Body of pancreas (tissue), 4 donors: ENCODE measurements around the gene RCAN3. TPM values are rescaled to one million over a fixed set of nuclear protein-coding genes. Genes with fewer than 3 reads are reported as not detected.

Experiments
- ATAC-seq: fragments of 150-250 bp; one replicate; pipeline ENCODE4 v1.9.1; 2016
- DNase-seq, 4 donors: peaks; one replicate each; pipeline ENCODE4 v3.0.0-alpha.2; 2019
- H3K27ac ChIP-seq, 4 donors: fragments of 200-600 bp; sonication (generic); 1 replicate in 3 of 4; 2 replicates in 1 of 4; pipeline versions ENCODE4 v1.5.1 to v1.6.1; 2016 to 2019; ENCODE audit warnings: mild to moderate bottlenecking in 1 of 4, mixed read lengths in 1 of 4, moderate library complexity in 1 of 4
- H3K27me3 ChIP-seq, 2 donors: fragments of 200-600 bp; sonication (generic); one replicate each; pipeline ENCODE4 v1.6.0; 2016; ENCODE audit warnings: mild to moderate bottlenecking in 1 of 2
- H3K36me3 ChIP-seq, 2 donors: fragments of 200-600 bp; sonication (generic); replicated peaks in 1 of 2; 2 replicates each; pipeline ENCODE4 v1.5.1; 2016; ENCODE audit warnings: low read depth in 2 of 2; ENCODE audit not compliant: insufficient read depth in 1 of 2
- H3K4me1 ChIP-seq: fragments of 200-600 bp; sonication (generic); one replicate; pipeline ENCODE4 v1.6.0; 2016
- H3K4me3 ChIP-seq, 2 donors: fragments of 200-600 bp; sonication (generic); 1 replicate in 1 of 2; 2 replicates in 1 of 2; pipeline ENCODE4 v1.5.1; 2016 to 2019
- H3K9me3 ChIP-seq, 3 donors: fragments of 200-600 bp; sonication (generic); 1 replicate in 2 of 3; 2 replicates in 1 of 3; pipeline ENCODE4 v1.5.1; 2016
- POLR2A ChIP-seq, 3 donors: fragments of 450-650 bp; IDR thresholded peaks; one replicate each; pipeline ENCODE4 v1.6.1; 2016; ENCODE audit warnings: antibody characterized with exemption in 3 of 3, mild to moderate bottlenecking in 2 of 3
- WGBS, 2 donors: methylation state at CpG; one replicate each; pipeline ENCODE4 v1.1.5; 2017; 5-methylcytosine and 5-hydroxymethylcytosine counted together
- intact Hi-C: fragments of 100-400 bp; cut with DNase I; formaldehyde crosslinking; loops from one replicate; pipeline ENCODE4 v1.15.1; 2023
- total RNA-seq, 2 donors: library from RNA; depleted of rRNA; stranded (reverse); fragments of >200 nt; gene quantifications; one replicate each; pipeline ENCODE4 v1.1.0, GENCODE V29; 2016
- TF ChIP-seq, protein P1 (sequence below), 7 experiments: fragments of 450-650 bp in 4 of 7; fragments of 200-600 bp in 3 of 7; sonication (generic) in 3 of 7; IDR thresholded peaks; one replicate each; pipeline ENCODE4 v1.5.1; 2016 to 2019; ENCODE audit warnings: antibody characterized with exemption in 7 of 7

RCAN3 gene
- total RNA-seq, 2 donors from 2014 or later = 14.0 to 32.3 TPM

DNA sequence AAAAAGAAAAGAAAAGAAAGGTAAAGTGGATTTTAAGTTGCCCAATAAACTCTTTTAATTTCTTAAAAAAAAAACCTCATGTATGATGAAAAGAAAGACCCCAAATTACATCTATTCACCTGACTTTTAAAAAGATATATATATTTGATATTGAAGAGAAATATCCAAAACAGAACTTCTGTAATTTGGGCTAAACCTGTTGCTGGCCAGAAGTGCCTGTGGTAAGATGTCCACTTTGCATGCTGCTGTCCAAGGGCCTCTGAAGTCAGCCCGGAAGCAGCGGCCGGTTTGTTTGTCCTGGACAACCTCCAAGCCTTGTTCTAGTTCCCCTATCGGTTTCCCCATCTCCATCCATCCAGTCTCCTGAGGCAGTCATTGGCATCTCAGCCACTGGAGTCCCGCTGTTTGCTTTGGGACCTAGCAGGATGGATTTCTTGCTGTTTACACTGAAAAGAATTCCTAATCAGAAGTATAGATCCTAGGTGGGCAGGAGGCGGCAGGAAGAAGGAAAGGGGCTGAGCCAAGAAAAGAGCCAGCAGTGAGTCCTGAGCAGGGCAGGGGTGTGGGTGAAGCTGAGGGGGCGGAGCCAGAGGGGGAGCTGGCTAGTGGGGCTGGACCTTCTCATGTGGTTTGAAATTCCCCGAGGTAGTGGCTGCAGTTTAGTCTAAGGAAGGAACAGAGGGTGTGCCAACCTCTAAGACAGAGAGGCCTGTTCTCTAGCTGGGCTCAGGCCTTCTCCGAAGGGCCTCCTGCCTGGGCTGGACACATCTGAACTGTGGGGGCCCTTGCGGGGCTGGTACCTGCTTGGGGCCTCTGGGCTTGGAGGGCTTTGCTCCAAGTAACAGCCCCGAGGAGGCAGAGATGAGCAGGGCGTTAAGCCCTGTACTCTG, 56.5 kb downstream of the RCAN3 start:
- peak; percentile 34 for ATAC-seq

GRCh38 chr1:24560361-24560760, 57.7 kb downstream of the RCAN3 start:
- H3K4me3 ChIP-seq = no peak overlapping the region
- intact Hi-C loops = no loop called here
- ATAC-seq (no peak), DNase-seq (no peak)
- no peaks in the 10 kb centered on the region for H3K36me3 ChIP-seq
- no peaks in the 10 kb centered on the region for H3K9me3 ChIP-seq
- TF ChIP-seq, protein P1, sequence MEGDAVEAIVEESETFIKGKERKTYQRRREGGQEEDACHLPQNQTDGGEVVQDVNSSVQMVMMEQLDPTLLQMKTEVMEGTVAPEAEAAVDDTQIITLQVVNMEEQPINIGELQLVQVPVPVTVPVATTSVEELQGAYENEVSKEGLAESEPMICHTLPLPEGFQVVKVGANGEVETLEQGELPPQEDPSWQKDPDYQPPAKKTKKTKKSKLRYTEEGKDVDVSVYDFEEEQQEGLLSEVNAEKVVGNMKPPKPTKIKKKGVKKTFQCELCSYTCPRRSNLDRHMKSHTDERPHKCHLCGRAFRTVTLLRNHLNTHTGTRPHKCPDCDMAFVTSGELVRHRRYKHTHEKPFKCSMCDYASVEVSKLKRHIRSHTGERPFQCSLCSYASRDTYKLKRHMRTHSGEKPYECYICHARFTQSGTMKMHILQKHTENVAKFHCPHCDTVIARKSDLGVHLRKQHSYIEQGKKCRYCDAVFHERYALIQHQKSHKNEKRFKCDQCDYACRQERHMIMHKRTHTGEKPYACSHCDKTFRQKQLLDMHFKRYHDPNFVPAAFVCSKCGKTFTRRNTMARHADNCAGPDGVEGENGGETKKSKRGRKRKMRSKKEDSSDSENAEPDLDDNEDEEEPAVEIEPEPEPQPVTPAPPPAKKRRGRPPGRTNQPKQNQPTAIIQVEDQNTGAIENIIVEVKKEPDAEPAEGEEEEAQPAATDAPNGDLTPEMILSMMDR (IDR thresholded peaks at IDR 0.05) = no peak
- no peak for TF ChIP-seq POLR2A (IDR thresholded peaks at IDR 0.05)
- H3K27ac ChIP-seq = peak overlapping the region in 2 of 4 donors; percentile 23 to 46
- H3K27me3 ChIP-seq = no peaks in the 10 kb centered on the region
- peaks cover 74% of the 10 kb centered on the region for H3K4me1 ChIP-seq
- WGBS, 2 donors = 80 to 88% methylated on average over 6 of the region's 6 CpGs

More for the DNA sequence above, 56.5 kb downstream of the RCAN3 start:
- no peak overlapping the region for H3K4me3 ChIP-seq
- H3K27ac ChIP-seq = peak overlapping the region in 3 of 4 donors; percentile 82 to 88 (median 84)
- TF ChIP-seq, protein P1 (IDR thresholded peaks at IDR 0.05) = no peak
- TF ChIP-seq POLR2A (IDR thresholded peaks at IDR 0.05) = peak in 1 of 3 donors; percentile 21
- H3K4me1 ChIP-seq = peaks cover 70% of the 10 kb centered on the region
- intact Hi-C loops = loop anchor here (10.0 kb wide), 1 partner anchor 76 kb away; no protein-coding TSS in a partner anchor
- no peaks in the 10 kb centered on the region for H3K27me3 ChIP-seq
- WGBS, 2 donors = 41 to 42% methylated on average over 11 to 12 of the region's 12 CpGs
- no peaks in the 10 kb centered on the region for H3K36me3 ChIP-seq
- no peaks in the 10 kb centered on the region for H3K9me3 ChIP-seq
- DNase-seq = peak; percentile 57 to 78 (median 73)

DNA sequence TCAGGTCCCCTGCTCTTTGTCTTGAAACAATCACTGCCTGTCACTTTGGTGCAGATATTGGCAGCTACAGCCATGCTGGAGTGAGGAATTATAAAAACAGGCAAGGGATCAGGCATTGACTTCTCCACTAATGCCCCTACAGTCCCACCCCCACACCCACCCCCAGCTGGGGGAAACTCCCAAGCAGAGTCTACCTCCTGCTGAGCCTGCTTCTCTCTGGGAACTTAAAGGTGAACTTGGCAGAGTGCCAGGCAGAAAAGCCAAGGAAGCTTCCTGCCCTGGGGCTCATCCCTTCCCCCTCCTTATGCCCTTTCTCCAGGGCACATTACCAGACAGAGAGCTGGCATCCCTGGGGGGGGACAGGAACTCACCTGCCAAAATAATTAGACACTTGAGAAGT, 60.0 kb downstream of the RCAN3 start:
- ATAC-seq = no peak
- H3K27me3 ChIP-seq = no peaks in the 10 kb centered on the region
- intact Hi-C loops = no loop called here
- TF ChIP-seq, protein P1 (IDR thresholded peaks at IDR 0.05) = no peak
- TF ChIP-seq POLR2A (IDR thresholded peaks at IDR 0.05) = no peak
- no peaks in the 10 kb centered on the region for H3K36me3 ChIP-seq
- peaks cover 79% of the 10 kb centered on the region for H3K4me1 ChIP-seq
- no peaks in the 10 kb centered on the region for H3K9me3 ChIP-seq
- DNase-seq = peak; percentile 36 to 65 (median 49)
- peak overlapping the region; percentile 29 to 84 (median 51) for H3K27ac ChIP-seq
- H3K4me3 ChIP-seq = no peak overlapping the region

DNA sequence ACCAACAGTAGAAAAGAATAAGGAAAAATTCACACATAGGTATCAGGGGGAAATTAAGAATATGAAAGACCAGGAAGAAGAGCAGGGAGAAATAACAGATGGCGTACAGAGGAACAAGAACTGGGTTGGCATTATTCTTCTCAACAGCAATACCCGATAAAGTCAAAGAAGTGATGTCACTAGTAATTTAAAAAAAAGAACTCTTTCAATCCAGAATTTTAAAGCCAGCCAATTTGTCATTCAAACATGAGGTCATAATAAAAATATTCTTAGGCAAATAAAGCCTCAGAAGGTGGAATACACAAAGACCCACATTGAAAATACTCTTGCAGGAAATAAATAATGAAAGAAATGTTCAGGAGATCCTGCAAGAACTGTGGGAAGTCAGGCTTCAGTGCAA, 62.1 kb downstream of the RCAN3 start:
- no peak for DNase-seq
- Histone ChIP-seq H3K4me3 (no peak overlapping the region), H3K9me3 (no peaks in the 10 kb centered on the region), H3K27ac (peak overlapping the region in 3 of 4 donors; percentile 84 to 91 (median 86)), H3K27me3 (no peaks in the 10 kb centered on the region), H3K36me3 (no peaks in the 10 kb centered on the region), H3K4me1 (peaks cover 78% of the 10 kb centered on the region)
- TF ChIP-seq, protein P1 (IDR thresholded peaks at IDR 0.05) = no peak
- no peak for TF ChIP-seq POLR2A (IDR thresholded peaks at IDR 0.05)
- peak; percentile 63 for ATAC-seq
- intact Hi-C loops = no loop called here
- WGBS, 2 donors = 25 to 39% methylated on average over 2 of the region's 2 CpGs
